Lung microvascular endothelial cell (primary cell): ENCODE results near the gene SNX25. TPM values are rescaled to one million over a fixed set of nuclear protein-coding genes. Genes with fewer than 3 reads are reported as not detected.
"Not testable (repeated sequence)": the region's sequence is repeated elsewhere in the genome, so short reads cannot be mapped to it uniquely, and the experiment has no call there.

Experiments
- DNase-seq, 2 donors: peaks; one replicate each; pipeline versions ENCODE4 v3.0.0 to v3.0.0-alpha.2; 2010; ENCODE audit warnings: low read depth in 2 of 2
- total RNA-seq: library from RNA; depleted of rRNA; stranded (reverse); fragments of >200 nt; gene quantifications from 2 replicates; pipeline ENCODE4 v1.2.1, GENCODE V29; 2014

The SNX25 gene
- total RNA-seq, 1 donor from 2014 or later, result 59.5 TPM

GRCh38 chr4:185341377-185341776 lies 132.0 kb downstream of the SNX25 start:
- no peak for DNase-seq

GRCh38 chr4:185341841-185342240 lies 132.4 kb downstream of the SNX25 start:
- DNase-seq, result no peak

GRCh38 chr4:185343726-185344581 lies 134.6 kb downstream of the SNX25 start:
- DNase-seq, result peak; percentile 32 to 46

- DNase-seq, result peak; percentile 53 to 83
Measured at GRCh38 chr4:185344743-185345538, 135.5 kb downstream of the SNX25 start.

- DNase-seq, result peak; percentile 37 to 61
Measured at GRCh38 chr4:185346975-185347601, 137.7 kb downstream of the SNX25 start.

GRCh38 chr4:185351691-185352090 lies 142.3 kb downstream of the SNX25 start:
- no peak for DNase-seq

- no peak for DNase-seq
Measured at GRCh38 chr4:185352202-185352601, 142.8 kb downstream of the SNX25 start.

GRCh38 chr4:185352741-185353140 lies 143.3 kb downstream of the SNX25 start:
- DNase-seq, result no peak

- peak in 1 of 2 donors; percentile 74 for DNase-seq
Measured at GRCh38 chr4:185357211-185357610, 147.8 kb downstream of the SNX25 start.

GRCh38 chr4:185357733-185358440 lies 148.5 kb downstream of the SNX25 start:
- DNase-seq, result no peak

GRCh38 chr4:185358514-185358913 lies 149.1 kb downstream of the SNX25 start:
- peak; percentile 49 to 87 for DNase-seq

GRCh38 chr4:185358959-185359358 lies 149.6 kb downstream of the SNX25 start:
- peak in 1 of 2 donors; percentile 34 for DNase-seq

- peak; percentile 41 to 70 for DNase-seq
Measured at GRCh38 chr4:185359767-185360446, 150.5 kb downstream of the SNX25 start.

- DNase-seq, result peak in 1 of 2 donors; percentile 48
Measured at GRCh38 chr4:185361872-185362271, 152.5 kb downstream of the SNX25 start.

- not testable (repeated sequence) for DNase-seq
Measured at GRCh38 chr4:185362570-185362969, 153.2 kb downstream of the SNX25 start.

- no peak for DNase-seq
Measured at GRCh38 chr4:185363251-185363650, 153.9 kb downstream of the SNX25 start.

- DNase-seq, result no peak
Measured at GRCh38 chr4:185364886-185365285, 155.5 kb downstream of the SNX25 start.

- no peak for DNase-seq
Measured at GRCh38 chr4:185369731-185370130, 160.3 kb downstream of the SNX25 start.

GRCh38 chr4:185370268-185370949 lies 161.0 kb downstream of the SNX25 start:
- DNase-seq, result no peak

- DNase-seq, result no peak
Measured at GRCh38 chr4:185371702-185372101, 162.3 kb downstream of the SNX25 start.
